Suprapubic skin (tissue), 4 donors: Measurements from ENCODE around the gene AHDC1.

ENCODE experiments used
- CTCF ChIP-seq, 2 donors: fragments of 200-600 bp in 1 of 2; fragments of 450-650 bp in 1 of 2; sonication (generic) in 1 of 2; IDR thresholded peaks; one replicate each; pipeline ENCODE4 v1.5.1; 2016 to 2019; ENCODE audit warnings: antibody characterized with exemption in 2 of 2, mild to moderate bottlenecking in 1 of 2, moderate library complexity in 1 of 2
- EP300 ChIP-seq: sonication (generic); formaldehyde crosslinking; IDR thresholded peaks from one replicate; pipeline ENCODE4 v1.6.1; 2017; ENCODE audit warnings: antibody characterized with exemption
- POLR2A ChIP-seq, 2 donors: fragments of 450-650 bp; IDR thresholded peaks; one replicate each; pipeline ENCODE4 v1.6.1; 2017; ENCODE audit warnings: antibody characterized with exemption in 2 of 2, mild to moderate bottlenecking in 2 of 2, moderate library complexity in 2 of 2
- POLR2AphosphoS5 ChIP-seq, 3 donors: sonication (generic); formaldehyde crosslinking; IDR thresholded peaks; one replicate each; pipeline ENCODE4 v1.6.1; 2017; ENCODE audit warnings: antibody characterized with exemption in 3 of 3

- TF ChIP-seq CTCF (IDR thresholded peaks at IDR 0.05) = no peak
- no peak for TF ChIP-seq POLR2A (IDR thresholded peaks at IDR 0.05)
- TF ChIP-seq POLR2AphosphoS5 (IDR thresholded peaks at IDR 0.05) = no peak
- TF ChIP-seq EP300 = no peak
Observed at GRCh38 chr1:27538793-27539192, 65.2 kb downstream of the AHDC1 start.
